H9 (cell line): ENCODE measurements around the gene ARL5A. TPM values are rescaled to one million over a fixed set of nuclear protein-coding genes. Genes with fewer than 3 reads are reported as not detected.

ENCODE experiments used
- DNase-seq: peaks from one replicate; pipeline ENCODE4 v3.0.0-alpha.2; 2017
- H2AFZ ChIP-seq: one replicate; pipeline ENCODE4 v1.6.1; 2013; ENCODE audit warnings: mild to moderate bottlenecking, low read length, control low read depth, moderate library complexity
- H2AK5ac ChIP-seq: 2 replicates; pipeline ENCODE4 v1.6.1; 2013; ENCODE audit warnings: low read length, control low read depth, mixed read lengths; ENCODE audit not compliant: insufficient read length
- H2BK120ac ChIP-seq: one replicate; pipeline ENCODE4 v1.6.1; 2013; ENCODE audit warnings: low read depth, mild to moderate bottlenecking, low read length, control low read depth, inconsistent platforms; ENCODE audit not compliant: poor library complexity, severe bottlenecking
- H2BK12ac ChIP-seq: 2 replicates; pipeline ENCODE4 v1.6.1; 2013; ENCODE audit warnings: low read length, control low read depth, mixed read lengths, low read depth; ENCODE audit not compliant: insufficient read length
- H2BK15ac ChIP-seq: 2 replicates; pipeline ENCODE4 v1.6.1; 2013; ENCODE audit warnings: low read depth, low read length, control low read depth
- H2BK20ac ChIP-seq: one replicate; pipeline ENCODE4 v1.6.1; 2013; ENCODE audit warnings: low read depth, mild to moderate bottlenecking, low read length, control low read depth, inconsistent platforms; ENCODE audit not compliant: poor library complexity, severe bottlenecking
- H2BK5ac ChIP-seq: 2 replicates; pipeline ENCODE4 v1.6.1; 2013; ENCODE audit warnings: low read length, control low read depth, mixed read lengths; ENCODE audit not compliant: insufficient read length
- H3K14ac ChIP-seq: 2 replicates; pipeline ENCODE4 v1.6.1; 2013; ENCODE audit warnings: low read length, control low read depth; ENCODE audit not compliant: insufficient read depth
- H3K18ac ChIP-seq: 2 replicates; pipeline ENCODE4 v1.6.1; 2013; ENCODE audit warnings: low read depth, mild to moderate bottlenecking, mixed read lengths, low read length, control low read depth; ENCODE audit not compliant: insufficient read length
- H3K23ac ChIP-seq: 2 replicates; pipeline ENCODE4 v1.6.1; 2013; ENCODE audit warnings: low read length, control low read depth, mixed read lengths, low read depth; ENCODE audit not compliant: insufficient read length
- H3K23me2 ChIP-seq: 2 replicates; pipeline ENCODE4 v1.6.1; 2013; ENCODE audit warnings: low read depth, mild to moderate bottlenecking, mixed read lengths, low read length, control low read depth; ENCODE audit not compliant: insufficient read length, poor library complexity, severe bottlenecking
- H3K27ac ChIP-seq: 2 replicates; pipeline ENCODE4 v1.5.1; 2013; ENCODE audit warnings: low read length, control low read depth, mixed read lengths, low read depth; ENCODE audit not compliant: insufficient read length
- H3K27me3 ChIP-seq: 2 replicates; pipeline ENCODE4 v1.6.1; 2013; ENCODE audit warnings: low read length, control low read depth, inconsistent platforms; ENCODE audit not compliant: insufficient read depth
- H3K4ac ChIP-seq: 2 replicates; pipeline ENCODE4 v1.6.1; 2013; ENCODE audit warnings: low read depth, mild to moderate bottlenecking, control low read depth, inconsistent platforms, low read length, moderate library complexity
- H3K4me1 ChIP-seq: 2 replicates; pipeline ENCODE4 v1.6.1; 2013; ENCODE audit warnings: low read length, control low read depth, inconsistent platforms; ENCODE audit not compliant: insufficient read depth
- H3K4me2 ChIP-seq: 2 replicates; pipeline ENCODE4 v1.6.1; 2013; ENCODE audit warnings: low read length, control low read depth, mixed read lengths; ENCODE audit not compliant: insufficient read length, insufficient read depth
- H3K56ac ChIP-seq: 2 replicates; pipeline ENCODE4 v1.6.1; 2013; ENCODE audit warnings: low read depth, mild to moderate bottlenecking, mixed read lengths, low read length, control low read depth; ENCODE audit not compliant: insufficient read length
- H3K79me1 ChIP-seq: 2 replicates; pipeline ENCODE4 v1.6.1; 2013; ENCODE audit warnings: low read depth, mild to moderate bottlenecking, moderate library complexity, low read length, control low read depth, inconsistent platforms; ENCODE audit not compliant: insufficient read depth, poor library complexity, severe bottlenecking
- H3K79me2 ChIP-seq: 2 replicates; pipeline ENCODE4 v1.6.1; 2013; ENCODE audit warnings: low read length, control low read depth, inconsistent platforms; ENCODE audit not compliant: insufficient read depth
- H3K9ac ChIP-seq: 2 replicates; pipeline ENCODE4 v1.6.1; 2013; ENCODE audit warnings: low read length, control low read depth, mixed read lengths; ENCODE audit not compliant: insufficient read length; ENCODE audit errors: extremely low read depth
- H3K9me3 ChIP-seq: one replicate; pipeline ENCODE4 v1.6.1; 2013; ENCODE audit warnings: low read depth, low read length, inconsistent platforms; ENCODE audit not compliant: control insufficient read depth
- H3T11ph ChIP-seq: one replicate; pipeline ENCODE4 v1.6.1; 2013; ENCODE audit warnings: mild to moderate bottlenecking, low read length, control low read depth, inconsistent platforms
- H4K20me1 ChIP-seq: one replicate; pipeline ENCODE4 v1.6.1; 2013; ENCODE audit not compliant: control insufficient read depth, insufficient read length, insufficient read depth
- H4K5ac ChIP-seq: 2 replicates; pipeline ENCODE4 v1.6.1; 2013; ENCODE audit warnings: low read depth, mild to moderate bottlenecking, mixed read lengths, low read length, control low read depth; ENCODE audit not compliant: insufficient read length
- H4K8ac ChIP-seq: replicated peaks from 2 replicates; pipeline ENCODE4 v1.6.1; 2013; ENCODE audit warnings: low read length, control low read depth, mixed read lengths, low read depth; ENCODE audit not compliant: insufficient read length
- H4K91ac ChIP-seq: 2 replicates; pipeline ENCODE4 v1.6.1; 2013; ENCODE audit warnings: low read depth, mild to moderate bottlenecking, moderate library complexity, mixed read lengths, low read length, control low read depth; ENCODE audit not compliant: insufficient read length
- H3K27ac Mint-ChIP-seq, 3 experiments: 2 replicates in 2 of 3; 3 replicates in 1 of 3; pipeline ENCODE4 v1.8.0; 2020 to 2021; ENCODE audit warnings: mixed read lengths in 3 of 3, mild to moderate bottlenecking in 1 of 3, moderate library complexity in 1 of 3
- H3K27me3 Mint-ChIP-seq: 2 replicates; pipeline ENCODE4 v1.8.0; 2021; ENCODE audit warnings: low read depth, mild to moderate bottlenecking, moderate library complexity, mixed read lengths
- H3K36me3 Mint-ChIP-seq, 3 experiments: 2 replicates in 2 of 3; 3 replicates in 1 of 3; pipeline ENCODE4 v1.8.0; 2020 to 2021; ENCODE audit warnings: low read depth in 3 of 3, mixed read lengths in 3 of 3; ENCODE audit not compliant: insufficient read depth in 1 of 3
- H3K4me1 Mint-ChIP-seq, 2 experiments: 2 replicates each; pipeline ENCODE4 v1.8.0; 2020; ENCODE audit warnings: mixed read lengths in 2 of 2
- H3K4me3 Mint-ChIP-seq, 2 experiments: 2 replicates in 1 of 2; 3 replicates in 1 of 2; pipeline ENCODE4 v1.8.0; 2020 to 2021; ENCODE audit warnings: mild to moderate bottlenecking in 2 of 2, mixed read lengths in 2 of 2, moderate library complexity in 1 of 2
- H3K9me3 Mint-ChIP-seq, 2 experiments: 2 replicates in 1 of 2; 3 replicates in 1 of 2; pipeline ENCODE4 v1.8.0; 2020; ENCODE audit warnings: mild to moderate bottlenecking in 2 of 2, mixed read lengths in 2 of 2, moderate library complexity in 1 of 2
- total RNA-seq: library from RNA; stranded (reverse); gene quantifications from 2 replicates; pipeline ENCODE4 v1.2.1, GENCODE V29; 2021
- TF ChIP-seq, protein P1 (sequence below): fragments of 200-600 bp; sonication (generic); conservative IDR thresholded peaks from 3 replicates; pipeline ENCODE4 v1.8.0; 2021; ENCODE audit warnings: antibody characterized with exemption, mild to moderate bottlenecking

The ARL5A gene
- total RNA-seq, 1 experiment from 2014 or later: 66.7 TPM

DNA sequence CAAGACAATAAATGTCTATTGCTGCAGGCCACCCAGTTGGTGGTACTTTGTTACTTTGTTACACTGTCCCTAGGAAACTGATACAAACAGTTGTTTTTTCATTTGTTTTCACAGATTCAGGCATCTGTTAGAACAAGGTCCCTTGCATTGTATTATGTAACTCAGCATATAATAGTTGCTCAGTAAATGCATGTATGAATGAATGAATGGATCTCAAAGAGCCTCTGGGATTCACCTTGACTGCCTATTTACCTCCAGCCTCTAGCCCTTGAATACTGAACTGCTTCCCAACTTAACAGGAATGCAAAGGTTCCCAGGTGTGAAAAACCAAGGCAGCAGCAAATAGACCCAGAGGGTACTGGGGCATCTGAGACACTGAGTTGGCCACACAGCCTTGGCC, 66.5 kb downstream of the ARL5A start:
- Histone ChIP-seq H3K14ac (no peak overlapping the region), H2BK12ac (no peak overlapping the region), H3K27me3 (no peaks in the 10 kb centered on the region), H4K91ac (no peak overlapping the region), H4K5ac (no peak overlapping the region), H3K23ac (no peak overlapping the region), H2BK15ac (no peak overlapping the region), H4K8ac (no peak overlapping the region), H2BK5ac (no peak overlapping the region), H3K23me2 (no peaks in the 10 kb centered on the region), H2AK5ac (no peak overlapping the region), H3K18ac (no peak overlapping the region), H4K20me1 (peaks cover 2% of the 10 kb centered on the region), H3K79me2 (no peaks in the 10 kb centered on the region), H2BK20ac (no peak overlapping the region), H3K9me3 (no peaks in the 10 kb centered on the region), H3K4me1 (no peaks in the 10 kb centered on the region), H2AFZ (no peak overlapping the region), H3K9ac (no peak overlapping the region), H3K79me1 (no peaks in the 10 kb centered on the region), H3K56ac (no peak overlapping the region), H3K4me2 (no peak overlapping the region), H2BK120ac (no peak overlapping the region), H3K4ac (no peak overlapping the region), H3K27ac (no peak overlapping the region), H3T11ph (no peak overlapping the region)
- TF ChIP-seq, protein P1, sequence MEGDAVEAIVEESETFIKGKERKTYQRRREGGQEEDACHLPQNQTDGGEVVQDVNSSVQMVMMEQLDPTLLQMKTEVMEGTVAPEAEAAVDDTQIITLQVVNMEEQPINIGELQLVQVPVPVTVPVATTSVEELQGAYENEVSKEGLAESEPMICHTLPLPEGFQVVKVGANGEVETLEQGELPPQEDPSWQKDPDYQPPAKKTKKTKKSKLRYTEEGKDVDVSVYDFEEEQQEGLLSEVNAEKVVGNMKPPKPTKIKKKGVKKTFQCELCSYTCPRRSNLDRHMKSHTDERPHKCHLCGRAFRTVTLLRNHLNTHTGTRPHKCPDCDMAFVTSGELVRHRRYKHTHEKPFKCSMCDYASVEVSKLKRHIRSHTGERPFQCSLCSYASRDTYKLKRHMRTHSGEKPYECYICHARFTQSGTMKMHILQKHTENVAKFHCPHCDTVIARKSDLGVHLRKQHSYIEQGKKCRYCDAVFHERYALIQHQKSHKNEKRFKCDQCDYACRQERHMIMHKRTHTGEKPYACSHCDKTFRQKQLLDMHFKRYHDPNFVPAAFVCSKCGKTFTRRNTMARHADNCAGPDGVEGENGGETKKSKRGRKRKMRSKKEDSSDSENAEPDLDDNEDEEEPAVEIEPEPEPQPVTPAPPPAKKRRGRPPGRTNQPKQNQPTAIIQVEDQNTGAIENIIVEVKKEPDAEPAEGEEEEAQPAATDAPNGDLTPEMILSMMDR: no peak
- no peaks in the 10 kb centered on the region for H3K27me3 Mint-ChIP-seq
- H3K9me3 Mint-ChIP-seq: no peaks in the 10 kb centered on the region
- H3K4me1 Mint-ChIP-seq: peaks cover 15 to 18% of the 10 kb centered on the region in 2 experiments
- H3K4me3 Mint-ChIP-seq: no peak overlapping the region
- no peak overlapping the region; a peak in 1 of 7 replicates for H3K27ac Mint-ChIP-seq
- no peak for DNase-seq
- H3K36me3 Mint-ChIP-seq: no peaks in the 10 kb centered on the region; a peak in 1 of 7 replicates
